Neuronal stem cell (in vitro differentiated cells): ENCODE results near the gene GRAP2.
A peak's percentile ranks its signal among the peaks of the same experiment; 100 is the strongest.

Experiments
- DNase-seq: peaks from one replicate; pipeline ENCODE4 v3.0.0-alpha.2; 2013; ENCODE audit warnings: low spot score
- H2AFZ ChIP-seq: one replicate; pipeline ENCODE4 v1.6.1; 2013; ENCODE audit warnings: mild to moderate bottlenecking, low read length, inconsistent platforms
- H2AK5ac ChIP-seq: 2 replicates; pipeline ENCODE4 v1.6.1; 2013; ENCODE audit warnings: low read depth, mild to moderate bottlenecking, inconsistent platforms, low read length, moderate library complexity, mixed read lengths
- H2BK120ac ChIP-seq: 2 replicates; pipeline ENCODE4 v1.6.1; 2013; ENCODE audit warnings: low read depth, mild to moderate bottlenecking, inconsistent platforms, low read length, moderate library complexity, mixed read lengths
- H2BK12ac ChIP-seq: one replicate; pipeline ENCODE4 v1.6.1; 2013; ENCODE audit warnings: low read length, inconsistent platforms
- H2BK15ac ChIP-seq: 2 replicates; pipeline ENCODE4 v1.6.1; 2013; ENCODE audit warnings: mild to moderate bottlenecking, low read length, inconsistent platforms, mixed read lengths
- H2BK5ac ChIP-seq: one replicate; pipeline ENCODE4 v1.6.1; 2013; ENCODE audit warnings: inconsistent platforms, mild to moderate bottlenecking, low read length, moderate library complexity
- H3K14ac ChIP-seq: one replicate; pipeline ENCODE4 v1.6.1; 2013; ENCODE audit warnings: low read length, inconsistent platforms
- H3K18ac ChIP-seq: 2 replicates; pipeline ENCODE4 v1.6.1; 2013; ENCODE audit warnings: low read length, inconsistent platforms
- H3K23ac ChIP-seq: 2 replicates; pipeline ENCODE4 v1.6.1; 2013; ENCODE audit warnings: low read depth, mild to moderate bottlenecking, mixed read lengths, low read length, inconsistent platforms; ENCODE audit not compliant: poor library complexity
- H3K27ac ChIP-seq: replicated peaks from 3 replicates; pipeline ENCODE4 v1.5.1; 2013; ENCODE audit warnings: low read length, inconsistent platforms
- H3K27me3 ChIP-seq, 3 experiments: 2 replicates each; pipeline ENCODE4 v1.6.1; 2013; ENCODE audit warnings: low read length in 3 of 3, mild to moderate bottlenecking in 2 of 3, inconsistent platforms in 1 of 3, low read depth in 1 of 3, mixed read lengths in 1 of 3, moderate library complexity in 1 of 3; ENCODE audit not compliant: control insufficient read depth in 3 of 3, insufficient read depth in 3 of 3
- H3K36me3 ChIP-seq, 2 donors: replicated peaks in 1 of 2; 2 replicates each; pipeline ENCODE4 v1.6.1; 2013; ENCODE audit warnings: low read length in 2 of 2; ENCODE audit not compliant: control insufficient read depth in 2 of 2, insufficient read depth in 2 of 2
- H3K4ac ChIP-seq: 2 replicates; pipeline ENCODE4 v1.6.1; 2013; ENCODE audit warnings: inconsistent platforms, mild to moderate bottlenecking, low read length, moderate library complexity
- H3K4me1 ChIP-seq, 2 donors: 1 replicate in 1 of 2; 2 replicates in 1 of 2; pipeline ENCODE4 v1.6.1; 2013; ENCODE audit warnings: low read length in 2 of 2, low read depth in 1 of 2; ENCODE audit not compliant: control insufficient read depth in 2 of 2, insufficient read depth in 1 of 2
- H3K4me2 ChIP-seq: one replicate; pipeline ENCODE4 v1.6.1; 2013; ENCODE audit warnings: mild to moderate bottlenecking, low read length, inconsistent platforms; ENCODE audit not compliant: insufficient read depth, poor library complexity, severe bottlenecking
- H3K4me3 ChIP-seq, 2 donors: 2 replicates each; pipeline ENCODE4 v1.5.1; 2013; ENCODE audit warnings: low read length in 2 of 2, mild to moderate bottlenecking in 2 of 2, inconsistent platforms in 1 of 2, moderate library complexity in 1 of 2
- H3K79me1 ChIP-seq: one replicate; pipeline ENCODE4 v1.6.1; 2013; ENCODE audit warnings: low read depth, mild to moderate bottlenecking, inconsistent platforms, low read length, moderate library complexity
- H3K9ac ChIP-seq: one replicate; pipeline ENCODE4 v1.6.1; 2013; ENCODE audit warnings: mild to moderate bottlenecking, low read depth, low read length, inconsistent platforms; ENCODE audit not compliant: poor library complexity
- H3K9me3 ChIP-seq, 2 donors: replicated peaks in 1 of 2; 2 replicates each; pipeline versions ENCODE3 to v1.6.1; 2013; ENCODE audit warnings: low read length in 2 of 2, mild to moderate bottlenecking in 2 of 2, inconsistent platforms in 1 of 2, low read depth in 1 of 2, mixed read lengths in 1 of 2, moderate library complexity in 1 of 2; ENCODE audit not compliant: control insufficient read depth in 2 of 2, insufficient read depth in 1 of 2
- H4K8ac ChIP-seq: one replicate; pipeline ENCODE4 v1.6.1; 2013; ENCODE audit warnings: low read depth, mild to moderate bottlenecking, inconsistent platforms, low read length, moderate library complexity
- H4K91ac ChIP-seq: one replicate; pipeline ENCODE4 v1.6.1; 2013; ENCODE audit warnings: low read length, low read depth, mild to moderate bottlenecking, inconsistent platforms; ENCODE audit not compliant: poor library complexity
- WGBS, 2 donors: extraction: QIAGEN DNeasy Blood & Tissue Kit; methylation state at CpG; one replicate each; pipeline ENCODE4 v1.1.7; 2013; ENCODE audit warnings: missing lambda C conversion rate in 2 of 2, mixed read lengths in 1 of 2; ENCODE audit not compliant: insufficient read length in 2 of 2, insufficient replicate concordance in 1 of 2; ENCODE audit errors: extremely low coverage in 2 of 2; 5-methylcytosine and 5-hydroxymethylcytosine counted together

GRAP2 gene

GRCh38 chr22:40008726-40009291, 107.9 kb downstream of the GRAP2 start:
- Histone ChIP-seq H3K79me1 (no peaks in the 10 kb centered on the region), H3K27me3 (peaks cover 0 to 33% (median 0%) of the 10 kb centered on the region in 3 experiments), H2BK5ac (no peak overlapping the region), H2BK15ac (no peak overlapping the region), H3K36me3 (no peaks in the 10 kb centered on the region), H3K4me1 (peaks cover 12 to 27% of the 10 kb centered on the region in 2 donors), H4K8ac (no peak overlapping the region), H3K4me2 (no peak overlapping the region), H3K4me3 (no peak overlapping the region), H3K23ac (no peak overlapping the region), H2AK5ac (peak overlapping the region; percentile 52), H3K18ac (peak overlapping the region; percentile 91), H3K4ac (no peak overlapping the region), H2BK12ac (peak overlapping the region; percentile 58), H3K9ac (no peak overlapping the region), H4K91ac (no peak overlapping the region), H3K27ac (peak overlapping the region; percentile 57), H3K14ac (no peak overlapping the region), H3K9me3 (peaks cover 0 to 2% of the 10 kb centered on the region in 2 donors), H2BK120ac (no peak overlapping the region), H2AFZ (peak overlapping the region; percentile 19)
- WGBS, 2 donors: no CpG with 5 or more reads among the region's 10 CpGs
- no peak for DNase-seq

GRCh38 chr22:40009292-40009774, 108.4 kb downstream of the GRAP2 start:
- no peak overlapping the region for H3K9ac ChIP-seq
- no peak overlapping the region for H3K23ac ChIP-seq
- H3K27ac ChIP-seq: peak overlapping the region; percentile 57
- no peak overlapping the region for H3K4me3 ChIP-seq
- H3K36me3 ChIP-seq: no peaks in the 10 kb centered on the region
- no CpG with 5 or more reads among the region's 11 CpGs for WGBS, 2 donors
- H3K14ac ChIP-seq: no peak overlapping the region
- no peak overlapping the region for H4K8ac ChIP-seq
- DNase-seq: peak; percentile 83
- peak overlapping the region; percentile 19 for H2AFZ ChIP-seq
- H2BK15ac ChIP-seq: peak overlapping the region; percentile 50
- peaks cover 0 to 2% of the 10 kb centered on the region in 2 donors for H3K9me3 ChIP-seq
- H2BK12ac ChIP-seq: no peak overlapping the region
- H3K79me1 ChIP-seq: no peaks in the 10 kb centered on the region
- peak overlapping the region; percentile 85 for H3K18ac ChIP-seq
- H2AK5ac ChIP-seq: peak overlapping the region; percentile 52
- H3K27me3 ChIP-seq: peaks cover 0 to 33% (median 0%) of the 10 kb centered on the region in 3 experiments
- peak overlapping the region; percentile 13 for H3K4me2 ChIP-seq
- no peak overlapping the region for H2BK5ac ChIP-seq
- peaks cover 12 to 27% of the 10 kb centered on the region in 2 donors for H3K4me1 ChIP-seq
- H2BK120ac ChIP-seq: no peak overlapping the region
- no peak overlapping the region for H4K91ac ChIP-seq
- H3K4ac ChIP-seq: no peak overlapping the region

- H3K4me3 ChIP-seq: no peak overlapping the region
- H3K18ac ChIP-seq: peak overlapping the region; percentile 85
- no peak overlapping the region for H3K4ac ChIP-seq
- no peaks in the 10 kb centered on the region for H3K9me3 ChIP-seq
- H2AK5ac ChIP-seq: no peak overlapping the region
- no peak overlapping the region for H2BK120ac ChIP-seq
- H3K27ac ChIP-seq: peak overlapping the region; percentile 51
- H3K27me3 ChIP-seq: peaks cover 0 to 33% (median 0%) of the 10 kb centered on the region in 3 experiments
- no peak for DNase-seq
- H3K23ac ChIP-seq: no peak overlapping the region
- H4K8ac ChIP-seq: no peak overlapping the region
- H3K9ac ChIP-seq: no peak overlapping the region
- no peak overlapping the region for H2AFZ ChIP-seq
- H3K14ac ChIP-seq: no peak overlapping the region
- H2BK12ac ChIP-seq: no peak overlapping the region
- no peaks in the 10 kb centered on the region for H3K79me1 ChIP-seq
- no peak overlapping the region for H2BK5ac ChIP-seq
- peak overlapping the region; percentile 32 for H3K4me2 ChIP-seq
- peak overlapping the region; percentile 50 for H2BK15ac ChIP-seq
- peaks cover 12 to 27% of the 10 kb centered on the region in 2 donors for H3K4me1 ChIP-seq
- no peaks in the 10 kb centered on the region for H3K36me3 ChIP-seq
- H4K91ac ChIP-seq: no peak overlapping the region
- no CpG with 5 or more reads among the region's 24 CpGs for WGBS, 2 donors
Observed at GRCh38 chr22:40009951-40010671, 109.2 kb downstream of the GRAP2 start.

- Histone ChIP-seq H3K27ac (no peak overlapping the region), H4K91ac (no peak overlapping the region), H3K4me3 (no peak overlapping the region), H2BK12ac (no peak overlapping the region), H3K4ac (no peak overlapping the region), H3K79me1 (no peaks in the 10 kb centered on the region), H3K9me3 (no peaks in the 10 kb centered on the region), H4K8ac (no peak overlapping the region), H3K18ac (no peak overlapping the region), H3K36me3 (no peaks in the 10 kb centered on the region), H2AFZ (no peak overlapping the region), H2AK5ac (no peak overlapping the region), H2BK5ac (no peak overlapping the region), H3K23ac (no peak overlapping the region), H3K4me1 (peaks cover 12 to 23% of the 10 kb centered on the region in 2 donors), H3K4me2 (no peak overlapping the region), H3K9ac (no peak overlapping the region), H2BK15ac (no peak overlapping the region), H3K27me3 (peaks cover 0 to 28% (median 0%) of the 10 kb centered on the region in 3 experiments), H2BK120ac (no peak overlapping the region), H3K14ac (no peak overlapping the region)
- no peak for DNase-seq
- no CpG with 5 or more reads among the region's 6 CpGs for WGBS, 2 donors
Observed at GRCh38 chr22:40010746-40011145, 109.9 kb downstream of the GRAP2 start.
